ENCODE results near the gene CFAP20. TPM values are rescaled to one million over a fixed set of nuclear protein-coding genes. Genes with fewer than 3 reads are reported as not detected.
A peak's percentile ranks its signal among the peaks of the same experiment; 100 is the strongest.

Gene CFAP20
- total RNA-seq, 4 donors from 2014 or later, result 28.6 to 85.4 (median 60.7) TPM

- H3K4me3 ChIP-seq, result no peak overlapping the region
- no peaks in the 10 kb centered on the region for H3K27me3 ChIP-seq
- H3K27ac ChIP-seq, result no peak overlapping the region
- DNase-seq (ENCODE audit: low spot score in 2 of 2), result no peak
- peaks cover 13% of the 10 kb centered on the region for H3K36me3 ChIP-seq
- WGBS, result 44% methylated on average over 3 of the region's 3 CpGs
- peaks cover 40% of the 10 kb centered on the region for H3K4me1 ChIP-seq
- TF ChIP-seq, protein P1, sequence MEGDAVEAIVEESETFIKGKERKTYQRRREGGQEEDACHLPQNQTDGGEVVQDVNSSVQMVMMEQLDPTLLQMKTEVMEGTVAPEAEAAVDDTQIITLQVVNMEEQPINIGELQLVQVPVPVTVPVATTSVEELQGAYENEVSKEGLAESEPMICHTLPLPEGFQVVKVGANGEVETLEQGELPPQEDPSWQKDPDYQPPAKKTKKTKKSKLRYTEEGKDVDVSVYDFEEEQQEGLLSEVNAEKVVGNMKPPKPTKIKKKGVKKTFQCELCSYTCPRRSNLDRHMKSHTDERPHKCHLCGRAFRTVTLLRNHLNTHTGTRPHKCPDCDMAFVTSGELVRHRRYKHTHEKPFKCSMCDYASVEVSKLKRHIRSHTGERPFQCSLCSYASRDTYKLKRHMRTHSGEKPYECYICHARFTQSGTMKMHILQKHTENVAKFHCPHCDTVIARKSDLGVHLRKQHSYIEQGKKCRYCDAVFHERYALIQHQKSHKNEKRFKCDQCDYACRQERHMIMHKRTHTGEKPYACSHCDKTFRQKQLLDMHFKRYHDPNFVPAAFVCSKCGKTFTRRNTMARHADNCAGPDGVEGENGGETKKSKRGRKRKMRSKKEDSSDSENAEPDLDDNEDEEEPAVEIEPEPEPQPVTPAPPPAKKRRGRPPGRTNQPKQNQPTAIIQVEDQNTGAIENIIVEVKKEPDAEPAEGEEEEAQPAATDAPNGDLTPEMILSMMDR (IDR thresholded peaks at IDR 0.05), result no peak
- TF ChIP-seq EP300 (IDR thresholded peaks at IDR 0.05), result no peak
- H3K9me3 ChIP-seq, result no peaks in the 10 kb centered on the region
These were observed 8.9 kb downstream of the CFAP20 start for GRCh38 chr16:58120234-58120633.

DNA sequence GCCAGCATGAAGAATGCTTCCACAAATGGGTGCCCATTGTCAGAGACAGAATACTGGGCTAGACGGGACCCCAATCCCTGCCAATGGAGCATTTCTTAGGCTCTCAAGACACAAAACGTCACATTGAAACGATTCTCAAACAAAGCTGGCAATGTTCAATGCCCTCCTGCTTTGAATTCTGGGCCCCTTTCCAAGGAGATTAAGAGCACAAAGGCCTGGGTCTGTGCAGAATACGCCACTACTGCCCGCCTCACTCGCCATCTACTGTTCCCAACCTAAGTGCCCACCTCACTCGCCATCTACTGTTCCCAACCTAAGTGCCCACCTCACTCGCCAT, 9.7 kb downstream of the CFAP20 start:
- Histone ChIP-seq H3K4me1 (peaks cover 32% of the 10 kb centered on the region), H3K9me3 (no peaks in the 10 kb centered on the region), H3K27ac (no peak overlapping the region), H3K4me3 (no peak overlapping the region), H3K27me3 (no peaks in the 10 kb centered on the region), H3K36me3 (peaks cover 21% of the 10 kb centered on the region)
- DNase-seq (ENCODE audit: low spot score in 2 of 2), result peak in 1 of 2 donors; percentile 27
- WGBS, result 66% methylated on average over 8 of the region's 8 CpGs
- TF ChIP-seq, protein P1 (IDR thresholded peaks at IDR 0.05), result no peak
- TF ChIP-seq POLR2A (IDR thresholded peaks at IDR 0.05), result no peak
- TF ChIP-seq EP300 (IDR thresholded peaks at IDR 0.05), result no peak
- TF ChIP-seq POLR2AphosphoS5 (IDR thresholded peaks at IDR 0.05), result no peak

- DNase-seq (ENCODE audit: low spot score in 2 of 2), result no peak
- no peaks in the 10 kb centered on the region for H3K27me3 ChIP-seq
- H3K4me1 ChIP-seq, result peaks cover 29% of the 10 kb centered on the region
- 50% methylated on average over 5 of the region's 5 CpGs for WGBS
- TF ChIP-seq POLR2AphosphoS5 (IDR thresholded peaks at IDR 0.05) (no peak), EP300 (IDR thresholded peaks at IDR 0.05) (no peak), POLR2A (IDR thresholded peaks at IDR 0.05) (no peak)
- TF ChIP-seq, protein P1 (IDR thresholded peaks at IDR 0.05), result no peak
- H3K4me3 ChIP-seq, result no peak overlapping the region
- no peak overlapping the region for H3K27ac ChIP-seq
- no peaks in the 10 kb centered on the region for H3K9me3 ChIP-seq
- H3K36me3 ChIP-seq, result peaks cover 26% of the 10 kb centered on the region
These were observed 10.2 kb downstream of the CFAP20 start for GRCh38 chr16:58118801-58119508.

GRCh38 chr16:58116529-58116928, 12.7 kb downstream of the CFAP20 start:
- TF ChIP-seq POLR2A (IDR thresholded peaks at IDR 0.05) (no peak), EP300 (IDR thresholded peaks at IDR 0.05) (no peak), POLR2AphosphoS5 (IDR thresholded peaks at IDR 0.05) (no peak)
- TF ChIP-seq, protein P1 (IDR thresholded peaks at IDR 0.05), result no peak
- WGBS, result 97% methylated on average over 6 of the region's 6 CpGs
- Histone ChIP-seq H3K36me3 (peaks cover 41% of the 10 kb centered on the region), H3K27me3 (no peaks in the 10 kb centered on the region), H3K4me1 (peaks cover 17% of the 10 kb centered on the region), H3K27ac (no peak overlapping the region), H3K4me3 (no peak overlapping the region), H3K9me3 (no peaks in the 10 kb centered on the region)
- DNase-seq (ENCODE audit: low spot score in 2 of 2), result no peak

DNA sequence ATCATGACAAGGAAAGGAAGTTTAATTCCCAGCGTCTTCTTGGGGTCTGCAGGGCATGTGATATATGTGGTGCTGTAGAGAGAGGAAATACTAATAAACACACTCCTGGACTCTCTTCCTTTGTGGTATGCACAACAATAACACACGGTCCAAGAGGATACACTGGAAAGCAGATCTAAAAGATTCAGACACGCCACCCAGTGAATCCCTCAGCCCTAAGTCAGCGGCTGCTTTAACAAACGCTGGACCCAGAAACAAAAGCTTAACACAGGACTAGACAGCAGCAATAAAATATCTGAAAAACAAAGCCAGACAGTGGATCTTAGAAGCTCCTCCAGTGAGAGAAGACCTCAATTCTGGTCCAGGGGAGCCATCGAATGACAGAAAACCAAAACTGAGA, 13.1 kb downstream of the CFAP20 start:
- 80% methylated on average over 6 of the region's 6 CpGs for WGBS
- Histone ChIP-seq H3K9me3 (no peaks in the 10 kb centered on the region), H3K36me3 (peaks cover 41% of the 10 kb centered on the region), H3K4me3 (no peak overlapping the region), H3K27ac (no peak overlapping the region), H3K27me3 (no peaks in the 10 kb centered on the region), H3K4me1 (peaks cover 13% of the 10 kb centered on the region)
- TF ChIP-seq EP300 (IDR thresholded peaks at IDR 0.05) (no peak), POLR2AphosphoS5 (IDR thresholded peaks at IDR 0.05) (no peak), POLR2A (IDR thresholded peaks at IDR 0.05) (no peak)
- TF ChIP-seq, protein P1 (IDR thresholded peaks at IDR 0.05), result no peak
- no peak for DNase-seq (ENCODE audit: low spot score in 2 of 2)

Data from suprapubic skin (tissue), 4 donors.